HepG2 (cell line): ENCODE data around the gene KMT5C. TPM values are rescaled to one million over a fixed set of nuclear protein-coding genes. Genes with fewer than 3 reads are reported as not detected.

Source experiments
- HNRNPK ChIP-seq: fragments of 200-400 bp; formaldehyde crosslinking; IDR thresholded peaks from 2 replicates; pipeline ENCODE4 v1.6.1; 2018; ENCODE audit warnings: low read length, low read depth, moderate library complexity, mild to moderate bottlenecking; ENCODE audit not compliant: poor library complexity, severe bottlenecking
- IKZF4 ChIP-seq: sonication (generic); formaldehyde crosslinking; IDR thresholded peaks from 2 replicates; pipeline ENCODE4 v1.5.1; 2020; ENCODE audit warnings: borderline replicate concordance, mild to moderate bottlenecking, low read depth, missing genetic modification reagents; ENCODE audit errors: not compliant biosample characterization
- NR2F6 ChIP-seq, 2 experiments: IDR thresholded peaks; 2 replicates each; pipeline ENCODE4 v1.6.1; 2016; ENCODE audit warnings: antibody characterized with exemption in 1 of 2, mild to moderate bottlenecking in 1 of 2
- ZNF180 ChIP-seq: sonication (generic); formaldehyde crosslinking; IDR thresholded peaks from 2 replicates; pipeline ENCODE4 v1.4.0; 2020; ENCODE audit warnings: low read depth, missing genetic modification reagents, borderline replicate concordance
- ZNF33B ChIP-seq: sonication (generic); formaldehyde crosslinking; IDR thresholded peaks from 2 replicates; pipeline ENCODE4 v1.5.1; 2020; ENCODE audit warnings: mild to moderate bottlenecking, missing genetic modification reagents
- ZNF446 ChIP-seq: sonication (generic); formaldehyde crosslinking; IDR thresholded peaks from 2 replicates; pipeline ENCODE4 v1.5.0; 2020; ENCODE audit warnings: mild to moderate bottlenecking, missing genetic modification reagents
- ZNF589 ChIP-seq: sonication (generic); formaldehyde crosslinking; conservative IDR thresholded peaks from 2 replicates; pipeline ENCODE4 v1.8.0; 2022; ENCODE audit warnings: mild to moderate bottlenecking, moderate library complexity, missing genetic modification reagents
- ZNF720 ChIP-seq: sonication (generic); formaldehyde crosslinking; IDR thresholded peaks from 2 replicates; pipeline ENCODE4 v1.4.0; 2020; ENCODE audit warnings: missing genetic modification reagents
- ZNF879 ChIP-seq: sonication (generic); formaldehyde crosslinking; IDR thresholded peaks from 2 replicates; pipeline ENCODE4 v1.8.1; 2023; ENCODE audit warnings: missing genetic modification reagents
- polyA plus RNA-seq, 8 experiments: library from polyadenylated mRNA; depleted of rRNA in 3 of 8; stranded (reverse) in 7 of 8; unstranded in 1 of 8; fragments of >200 nt; fragmentation: Illumina TruSeq in 4 of 8; extraction: Trizol in 4 of 8; gene quantifications; 2 replicates each; pipeline versions ENCODE4 v1.2.1 to v1.2.3, GENCODE V29; 2011 to 2016; ENCODE audit warnings: low read depth in 4 of 8, missing spikeins in 1 of 8, mixed read lengths in 1 of 8; ENCODE audit not compliant: insufficient read depth in 1 of 8
- total RNA-seq, 5 experiments: library from RNA; depleted of rRNA; stranded (reverse); fragments of >200 nt; fragmentation: Illumina TruSeq; extraction: Trizol; gene quantifications; 2 replicates each; pipeline ENCODE4 v1.2.3, GENCODE V29; 2016; ENCODE audit warnings: low read depth in 1 of 5
- TF ChIP-seq, protein P1 (sequence below): sonication (generic); formaldehyde crosslinking; IDR thresholded peaks from 2 replicates; pipeline ENCODE4 v1.4.0; 2020; ENCODE audit warnings: mild to moderate bottlenecking, missing genetic modification reagents
- TF ChIP-seq, protein P2 (sequence below): sonication (generic); formaldehyde crosslinking; IDR thresholded peaks from 2 replicates; pipeline ENCODE4 v1.5.1; 2020; ENCODE audit warnings: mild to moderate bottlenecking, missing genetic modification reagents, moderate library complexity
- TF ChIP-seq, protein P3 (sequence below), 2 experiments: sonication (generic) in 1 of 2; formaldehyde crosslinking in 1 of 2; IDR thresholded peaks; 2 replicates each; pipeline versions ENCODE4 v1.4.0 to v1.6.1; 2018 to 2020; ENCODE audit warnings: missing genetic modification reagents in 2 of 2, borderline replicate concordance in 1 of 2, low read depth in 1 of 2, mild to moderate bottlenecking in 1 of 2, missing biosample characterization in 1 of 2
- TF ChIP-seq, protein P4 (sequence below): sonication (generic); formaldehyde crosslinking; IDR thresholded peaks from 2 replicates; pipeline ENCODE4 v1.4.0; 2020; ENCODE audit warnings: missing genetic modification reagents, borderline replicate concordance
- TF ChIP-seq, protein P5 (sequence below): sonication (generic); formaldehyde crosslinking; IDR thresholded peaks from 2 replicates; pipeline ENCODE4 v1.8.1; 2023; ENCODE audit warnings: mild to moderate bottlenecking, moderate library complexity, missing genetic modification reagents

The KMT5C gene
- total and polyA plus RNA-seq, 2 of the 13 experiments (the other 11 are each of a cell fraction or from before 2014, with no cell fraction given), result 5.5 to 9.0 TPM

DNA sequence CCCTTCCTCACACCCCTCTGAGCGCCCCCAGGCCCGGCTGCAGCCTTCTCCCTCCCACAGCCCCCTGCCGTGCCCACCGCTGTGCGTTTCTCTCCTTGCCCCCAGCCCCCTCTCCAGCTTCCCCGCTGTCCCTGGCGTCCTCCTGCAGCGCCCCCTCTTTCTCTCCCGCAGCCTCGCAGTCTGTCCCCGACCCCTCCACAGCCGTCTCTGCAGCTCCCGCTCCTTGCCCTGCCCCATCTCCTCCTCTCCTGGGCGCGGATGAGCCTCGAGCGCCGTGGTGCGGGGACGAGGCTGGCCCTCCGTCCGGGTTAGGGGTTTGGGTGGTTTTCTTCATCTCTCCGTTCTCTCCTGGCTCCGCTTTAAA is 1.1 kb downstream of the KMT5C start (continued):
- TF ChIP-seq, protein P1, sequence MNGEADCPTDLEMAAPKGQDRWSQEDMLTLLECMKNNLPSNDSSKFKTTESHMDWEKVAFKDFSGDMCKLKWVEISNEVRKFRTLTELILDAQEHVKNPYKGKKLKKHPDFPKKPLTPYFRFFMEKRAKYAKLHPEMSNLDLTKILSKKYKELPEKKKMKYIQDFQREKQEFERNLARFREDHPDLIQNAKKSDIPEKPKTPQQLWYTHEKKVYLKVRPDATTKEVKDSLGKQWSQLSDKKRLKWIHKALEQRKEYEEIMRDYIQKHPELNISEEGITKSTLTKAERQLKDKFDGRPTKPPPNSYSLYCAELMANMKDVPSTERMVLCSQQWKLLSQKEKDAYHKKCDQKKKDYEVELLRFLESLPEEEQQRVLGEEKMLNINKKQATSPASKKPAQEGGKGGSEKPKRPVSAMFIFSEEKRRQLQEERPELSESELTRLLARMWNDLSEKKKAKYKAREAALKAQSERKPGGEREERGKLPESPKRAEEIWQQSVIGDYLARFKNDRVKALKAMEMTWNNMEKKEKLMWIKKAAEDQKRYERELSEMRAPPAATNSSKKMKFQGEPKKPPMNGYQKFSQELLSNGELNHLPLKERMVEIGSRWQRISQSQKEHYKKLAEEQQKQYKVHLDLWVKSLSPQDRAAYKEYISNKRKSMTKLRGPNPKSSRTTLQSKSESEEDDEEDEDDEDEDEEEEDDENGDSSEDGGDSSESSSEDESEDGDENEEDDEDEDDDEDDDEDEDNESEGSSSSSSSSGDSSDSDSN (CRISPR knock-in tag), result 0 out of 2 replicates have a peak, but pooled peaks have one; percentile 15
- TF ChIP-seq, protein P2, sequence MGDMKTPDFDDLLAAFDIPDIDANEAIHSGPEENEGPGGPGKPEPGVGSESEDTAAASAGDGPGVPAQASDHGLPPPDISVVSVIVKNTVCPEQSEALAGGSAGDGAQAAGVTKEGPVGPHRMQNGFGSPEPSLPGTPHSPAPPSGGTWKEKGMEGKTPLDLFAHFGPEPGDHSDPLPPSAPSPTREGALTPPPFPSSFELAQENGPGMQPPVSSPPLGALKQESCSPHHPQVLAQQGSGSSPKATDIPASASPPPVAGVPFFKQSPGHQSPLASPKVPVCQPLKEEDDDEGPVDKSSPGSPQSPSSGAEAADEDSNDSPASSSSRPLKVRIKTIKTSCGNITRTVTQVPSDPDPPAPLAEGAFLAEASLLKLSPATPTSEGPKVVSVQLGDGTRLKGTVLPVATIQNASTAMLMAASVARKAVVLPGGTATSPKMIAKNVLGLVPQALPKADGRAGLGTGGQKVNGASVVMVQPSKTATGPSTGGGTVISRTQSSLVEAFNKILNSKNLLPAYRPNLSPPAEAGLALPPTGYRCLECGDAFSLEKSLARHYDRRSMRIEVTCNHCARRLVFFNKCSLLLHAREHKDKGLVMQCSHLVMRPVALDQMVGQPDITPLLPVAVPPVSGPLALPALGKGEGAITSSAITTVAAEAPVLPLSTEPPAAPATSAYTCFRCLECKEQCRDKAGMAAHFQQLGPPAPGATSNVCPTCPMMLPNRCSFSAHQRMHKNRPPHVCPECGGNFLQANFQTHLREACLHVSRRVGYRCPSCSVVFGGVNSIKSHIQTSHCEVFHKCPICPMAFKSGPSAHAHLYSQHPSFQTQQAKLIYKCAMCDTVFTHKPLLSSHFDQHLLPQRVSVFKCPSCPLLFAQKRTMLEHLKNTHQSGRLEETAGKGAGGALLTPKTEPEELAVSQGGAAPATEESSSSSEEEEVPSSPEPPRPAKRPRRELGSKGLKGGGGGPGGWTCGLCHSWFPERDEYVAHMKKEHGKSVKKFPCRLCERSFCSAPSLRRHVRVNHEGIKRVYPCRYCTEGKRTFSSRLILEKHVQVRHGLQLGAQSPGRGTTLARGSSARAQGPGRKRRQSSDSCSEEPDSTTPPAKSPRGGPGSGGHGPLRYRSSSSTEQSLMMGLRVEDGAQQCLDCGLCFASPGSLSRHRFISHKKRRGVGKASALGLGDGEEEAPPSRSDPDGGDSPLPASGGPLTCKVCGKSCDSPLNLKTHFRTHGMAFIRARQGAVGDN (CRISPR knock-in tag), result peak; percentile 39
- no peak for TF ChIP-seq ZNF446 (CRISPR knock-in tag)
- TF ChIP-seq ZNF589 (CRISPR knock-in tag), result 0 out of 2 replicates have a peak, but pooled peaks have one; percentile 33
- no peak for TF ChIP-seq ZNF33B (CRISPR knock-in tag)
- TF ChIP-seq ZNF879 (CRISPR knock-in tag), result no peak
- TF ChIP-seq, protein P3, sequence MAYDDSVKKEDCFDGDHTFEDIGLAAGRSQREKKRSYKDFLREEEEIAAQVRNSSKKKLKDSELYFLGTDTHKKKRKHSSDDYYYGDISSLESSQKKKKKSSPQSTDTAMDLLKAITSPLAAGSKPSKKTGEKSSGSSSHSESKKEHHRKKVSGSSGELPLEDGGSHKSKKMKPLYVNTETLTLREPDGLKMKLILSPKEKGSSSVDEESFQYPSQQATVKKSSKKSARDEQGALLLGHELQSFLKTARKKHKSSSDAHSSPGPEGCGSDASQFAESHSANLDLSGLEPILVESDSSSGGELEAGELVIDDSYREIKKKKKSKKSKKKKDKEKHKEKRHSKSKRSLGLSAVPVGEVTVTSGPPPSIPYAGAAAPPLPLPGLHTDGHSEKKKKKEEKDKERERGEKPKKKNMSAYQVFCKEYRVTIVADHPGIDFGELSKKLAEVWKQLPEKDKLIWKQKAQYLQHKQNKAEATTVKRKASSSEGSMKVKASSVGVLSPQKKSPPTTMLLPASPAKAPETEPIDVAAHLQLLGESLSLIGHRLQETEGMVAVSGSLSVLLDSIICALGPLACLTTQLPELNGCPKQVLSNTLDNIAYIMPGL (CRISPR knock-in tag; IDR thresholded peaks at IDR 0.05; ENCODE audit: borderline replicate concordance in 1 of 2, low read depth in 1 of 2), result peak in 1 of 2 experiments; percentile 80; a peak in 1 of 4 replicates
- TF ChIP-seq, protein P4, sequence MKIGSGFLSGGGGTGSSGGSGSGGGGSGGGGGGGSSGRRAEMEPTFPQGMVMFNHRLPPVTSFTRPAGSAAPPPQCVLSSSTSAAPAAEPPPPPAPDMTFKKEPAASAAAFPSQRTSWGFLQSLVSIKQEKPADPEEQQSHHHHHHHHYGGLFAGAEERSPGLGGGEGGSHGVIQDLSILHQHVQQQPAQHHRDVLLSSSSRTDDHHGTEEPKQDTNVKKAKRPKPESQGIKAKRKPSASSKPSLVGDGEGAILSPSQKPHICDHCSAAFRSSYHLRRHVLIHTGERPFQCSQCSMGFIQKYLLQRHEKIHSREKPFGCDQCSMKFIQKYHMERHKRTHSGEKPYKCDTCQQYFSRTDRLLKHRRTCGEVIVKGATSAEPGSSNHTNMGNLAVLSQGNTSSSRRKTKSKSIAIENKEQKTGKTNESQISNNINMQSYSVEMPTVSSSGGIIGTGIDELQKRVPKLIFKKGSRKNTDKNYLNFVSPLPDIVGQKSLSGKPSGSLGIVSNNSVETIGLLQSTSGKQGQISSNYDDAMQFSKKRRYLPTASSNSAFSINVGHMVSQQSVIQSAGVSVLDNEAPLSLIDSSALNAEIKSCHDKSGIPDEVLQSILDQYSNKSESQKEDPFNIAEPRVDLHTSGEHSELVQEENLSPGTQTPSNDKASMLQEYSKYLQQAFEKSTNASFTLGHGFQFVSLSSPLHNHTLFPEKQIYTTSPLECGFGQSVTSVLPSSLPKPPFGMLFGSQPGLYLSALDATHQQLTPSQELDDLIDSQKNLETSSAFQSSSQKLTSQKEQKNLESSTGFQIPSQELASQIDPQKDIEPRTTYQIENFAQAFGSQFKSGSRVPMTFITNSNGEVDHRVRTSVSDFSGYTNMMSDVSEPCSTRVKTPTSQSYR (CRISPR knock-in tag), result no peak
- TF ChIP-seq IKZF4 (CRISPR knock-in tag), result no peak
- TF ChIP-seq HNRNPK, result peak; percentile 54
- TF ChIP-seq ZNF720 (CRISPR knock-in tag), result no peak
- TF ChIP-seq ZNF180, result no peak
- TF ChIP-seq, protein P5, sequence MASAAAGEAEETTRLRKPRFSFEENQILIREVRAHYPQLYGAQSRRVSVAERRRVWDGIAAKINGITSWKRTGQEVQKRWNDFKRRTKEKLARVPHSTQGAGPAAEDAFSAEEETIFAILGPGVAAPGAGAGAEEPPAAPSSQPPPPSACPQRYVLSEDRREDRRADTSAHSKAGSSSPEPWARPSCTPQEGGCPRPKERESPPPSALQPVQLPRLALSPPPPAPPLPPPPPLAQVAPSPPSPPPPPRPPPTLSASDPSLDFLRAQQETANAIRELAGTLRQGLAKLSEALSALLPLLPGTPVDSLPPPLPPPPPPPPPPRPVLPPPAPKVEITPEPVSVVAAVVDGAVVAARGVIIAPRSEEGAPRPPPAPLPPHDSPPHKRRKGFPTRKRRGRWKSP (CRISPR knock-in tag), result no peak
- 0 out of 2 replicates have a peak, but pooled peaks have one; percentile 6 for TF ChIP-seq NR2F6 (IDR thresholded peaks at IDR 0.05)
- TF ChIP-seq NR2F6 (CRISPR knock-in tag; IDR thresholded peaks at IDR 0.05), result no peak
